Body of pancreas (tissue), 4 donors: ENCODE results near the gene MAPK8IP2. TPM values are rescaled to one million over a fixed set of nuclear protein-coding genes. Genes with fewer than 3 reads are reported as not detected.

Experiments
- ATAC-seq: fragments of 150-250 bp; one replicate; pipeline ENCODE4 v1.9.1; 2016
- DNase-seq, 4 donors: peaks; one replicate each; pipeline ENCODE4 v3.0.0-alpha.2; 2019
- H3K27ac ChIP-seq, 4 donors: fragments of 200-600 bp; sonication (generic); 1 replicate in 3 of 4; 2 replicates in 1 of 4; pipeline versions ENCODE4 v1.5.1 to v1.6.1; 2016 to 2019; ENCODE audit warnings: mild to moderate bottlenecking in 1 of 4, mixed read lengths in 1 of 4, moderate library complexity in 1 of 4
- H3K27me3 ChIP-seq, 2 donors: fragments of 200-600 bp; sonication (generic); one replicate each; pipeline ENCODE4 v1.6.0; 2016; ENCODE audit warnings: mild to moderate bottlenecking in 1 of 2
- H3K36me3 ChIP-seq, 2 donors: fragments of 200-600 bp; sonication (generic); replicated peaks in 1 of 2; 2 replicates each; pipeline ENCODE4 v1.5.1; 2016; ENCODE audit warnings: low read depth in 2 of 2; ENCODE audit not compliant: insufficient read depth in 1 of 2
- H3K4me1 ChIP-seq: fragments of 200-600 bp; sonication (generic); one replicate; pipeline ENCODE4 v1.6.0; 2016
- H3K4me3 ChIP-seq, 2 donors: fragments of 200-600 bp; sonication (generic); 1 replicate in 1 of 2; 2 replicates in 1 of 2; pipeline ENCODE4 v1.5.1; 2016 to 2019
- H3K9me3 ChIP-seq, 3 donors: fragments of 200-600 bp; sonication (generic); 1 replicate in 2 of 3; 2 replicates in 1 of 3; pipeline ENCODE4 v1.5.1; 2016
- POLR2A ChIP-seq, 3 donors: fragments of 450-650 bp; IDR thresholded peaks; one replicate each; pipeline ENCODE4 v1.6.1; 2016; ENCODE audit warnings: antibody characterized with exemption in 3 of 3, mild to moderate bottlenecking in 2 of 3
- WGBS, 2 donors: methylation state at CpG; one replicate each; pipeline ENCODE4 v1.1.5; 2017; 5-methylcytosine and 5-hydroxymethylcytosine counted together
- intact Hi-C: fragments of 100-400 bp; cut with DNase I; formaldehyde crosslinking; loops from one replicate; pipeline ENCODE4 v1.15.1; 2023
- total RNA-seq, 2 donors: library from RNA; depleted of rRNA; stranded (reverse); fragments of >200 nt; gene quantifications; one replicate each; pipeline ENCODE4 v1.1.0, GENCODE V29; 2016
- TF ChIP-seq, protein P1 (sequence below), 7 experiments: fragments of 450-650 bp in 4 of 7; fragments of 200-600 bp in 3 of 7; sonication (generic) in 3 of 7; IDR thresholded peaks; one replicate each; pipeline ENCODE4 v1.5.1; 2016 to 2019; ENCODE audit warnings: antibody characterized with exemption in 7 of 7

MAPK8IP2 gene
- total RNA-seq, 2 donors from 2014 or later, result 2.9 to 3.6 TPM

DNA sequence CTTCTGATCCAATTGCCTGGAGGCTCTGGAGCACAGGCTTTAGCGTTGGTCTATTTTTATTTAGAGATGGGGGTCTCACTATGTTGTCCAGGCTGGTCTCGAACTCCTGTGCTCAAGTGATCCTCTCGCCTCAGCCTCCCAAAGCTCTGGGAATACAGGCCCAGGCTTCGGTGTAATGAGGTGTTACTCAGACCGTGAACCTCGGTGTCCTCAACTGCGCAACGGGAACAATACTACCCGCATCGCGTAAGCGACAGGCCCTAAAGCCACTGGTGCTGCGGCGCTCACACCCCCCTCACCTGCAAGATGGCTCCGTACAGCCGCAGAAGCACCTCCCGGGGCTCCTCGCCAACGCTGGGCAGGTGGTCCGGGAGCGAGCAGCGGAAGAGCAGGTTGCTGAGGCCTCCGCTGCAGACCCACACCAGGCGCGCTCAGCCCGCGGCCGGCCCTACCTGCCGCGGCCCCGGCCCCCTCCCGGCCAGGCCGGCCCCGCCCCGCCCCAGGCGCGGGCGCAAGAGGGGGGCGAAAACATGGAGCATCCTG lies 18.6 kb upstream of the MAPK8IP2 start:
- Histone ChIP-seq H3K27ac (peak overlapping the region; percentile 91 to 98 (median 98)), H3K9me3 (no peaks in the 10 kb centered on the region), H3K4me3 (peak overlapping the region; percentile 30 to 39), H3K27me3 (no peaks in the 10 kb centered on the region), H3K4me1 (peaks cover 33% of the 10 kb centered on the region), H3K36me3 (no peaks in the 10 kb centered on the region)
- intact Hi-C loops, result no loop called here
- 7 to 13% methylated on average over 3 to 27 of the region's 39 CpGs for WGBS, 2 donors
- peak in 2 of 4 donors; percentile 31 to 44 for DNase-seq
- peak; percentile 36 for ATAC-seq
- no peak for TF ChIP-seq POLR2A (IDR thresholded peaks at IDR 0.05)
- TF ChIP-seq, protein P1, sequence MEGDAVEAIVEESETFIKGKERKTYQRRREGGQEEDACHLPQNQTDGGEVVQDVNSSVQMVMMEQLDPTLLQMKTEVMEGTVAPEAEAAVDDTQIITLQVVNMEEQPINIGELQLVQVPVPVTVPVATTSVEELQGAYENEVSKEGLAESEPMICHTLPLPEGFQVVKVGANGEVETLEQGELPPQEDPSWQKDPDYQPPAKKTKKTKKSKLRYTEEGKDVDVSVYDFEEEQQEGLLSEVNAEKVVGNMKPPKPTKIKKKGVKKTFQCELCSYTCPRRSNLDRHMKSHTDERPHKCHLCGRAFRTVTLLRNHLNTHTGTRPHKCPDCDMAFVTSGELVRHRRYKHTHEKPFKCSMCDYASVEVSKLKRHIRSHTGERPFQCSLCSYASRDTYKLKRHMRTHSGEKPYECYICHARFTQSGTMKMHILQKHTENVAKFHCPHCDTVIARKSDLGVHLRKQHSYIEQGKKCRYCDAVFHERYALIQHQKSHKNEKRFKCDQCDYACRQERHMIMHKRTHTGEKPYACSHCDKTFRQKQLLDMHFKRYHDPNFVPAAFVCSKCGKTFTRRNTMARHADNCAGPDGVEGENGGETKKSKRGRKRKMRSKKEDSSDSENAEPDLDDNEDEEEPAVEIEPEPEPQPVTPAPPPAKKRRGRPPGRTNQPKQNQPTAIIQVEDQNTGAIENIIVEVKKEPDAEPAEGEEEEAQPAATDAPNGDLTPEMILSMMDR (IDR thresholded peaks at IDR 0.05), result no peak

DNA sequence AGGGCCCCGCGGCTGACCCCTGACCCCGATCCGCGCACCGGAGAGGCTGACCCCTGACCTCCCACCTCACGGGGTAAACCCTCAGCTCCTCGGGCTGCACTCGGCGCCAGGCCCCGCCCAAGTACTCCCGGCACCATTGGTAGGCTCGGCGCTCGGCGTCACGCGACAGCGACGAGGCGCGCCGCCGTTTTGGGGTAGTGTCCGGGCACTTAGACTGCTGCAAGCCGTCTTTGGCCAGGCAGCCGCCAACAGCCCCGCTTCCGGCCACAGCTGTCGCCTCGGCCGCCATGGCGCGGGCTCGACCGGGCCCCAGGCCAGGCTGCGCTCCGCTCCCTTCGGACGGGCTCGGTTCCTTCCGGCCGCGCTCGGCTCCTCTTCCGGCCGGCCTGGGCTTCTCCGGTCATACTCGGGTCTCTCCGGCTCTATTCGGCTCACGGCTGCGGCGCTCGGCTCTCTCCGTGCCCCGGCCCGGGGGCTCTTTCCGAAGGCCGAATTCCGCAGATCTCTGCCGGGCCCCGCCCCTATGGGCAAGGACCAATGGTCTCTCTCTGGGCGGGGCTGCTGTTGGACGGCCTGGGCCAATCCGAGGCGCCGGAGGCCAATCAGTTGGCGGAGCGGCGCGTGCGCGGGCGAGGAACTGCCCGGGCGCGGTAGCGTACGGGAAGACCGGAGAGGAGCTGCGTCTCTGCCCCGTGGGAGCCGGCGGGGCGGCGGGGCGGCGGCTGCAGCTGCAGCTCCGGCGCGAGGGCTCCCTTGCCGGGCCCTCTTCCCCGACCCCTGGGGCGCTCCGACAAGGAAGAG lies 17.9 kb upstream of the MAPK8IP2 start, which contains the start of gene CHKB:
CHKB (minus strand) TSS at position 357 of the 801 bp plus-strand sequence; CDS start at position 289, 68 bp downstream.
- H3K9me3 ChIP-seq, result no peaks in the 10 kb centered on the region
- H3K36me3 ChIP-seq, result no peaks in the 10 kb centered on the region
- H3K4me3 ChIP-seq, result peak within 1 kb of the TSS; percentile 37 to 40
- H3K4me1 ChIP-seq, result peaks cover 33% of the 10 kb centered on the region
- intact Hi-C loops, result no loop called here
- DNase-seq (peak; percentile 99), ATAC-seq (peak; percentile 96)
- 0 to 4% methylated on average over 10 to 95 of the region's 96 CpGs for WGBS, 2 donors
- TF ChIP-seq, protein P1 (IDR thresholded peaks at IDR 0.05), result no peak
- peak; percentile 78 to 87 (median 81) for TF ChIP-seq POLR2A (IDR thresholded peaks at IDR 0.05)
- peak within 1 kb of the TSS; percentile 91 to 98 (median 98) for H3K27ac ChIP-seq
- H3K27me3 ChIP-seq, result no peaks in the 10 kb centered on the region

DNA sequence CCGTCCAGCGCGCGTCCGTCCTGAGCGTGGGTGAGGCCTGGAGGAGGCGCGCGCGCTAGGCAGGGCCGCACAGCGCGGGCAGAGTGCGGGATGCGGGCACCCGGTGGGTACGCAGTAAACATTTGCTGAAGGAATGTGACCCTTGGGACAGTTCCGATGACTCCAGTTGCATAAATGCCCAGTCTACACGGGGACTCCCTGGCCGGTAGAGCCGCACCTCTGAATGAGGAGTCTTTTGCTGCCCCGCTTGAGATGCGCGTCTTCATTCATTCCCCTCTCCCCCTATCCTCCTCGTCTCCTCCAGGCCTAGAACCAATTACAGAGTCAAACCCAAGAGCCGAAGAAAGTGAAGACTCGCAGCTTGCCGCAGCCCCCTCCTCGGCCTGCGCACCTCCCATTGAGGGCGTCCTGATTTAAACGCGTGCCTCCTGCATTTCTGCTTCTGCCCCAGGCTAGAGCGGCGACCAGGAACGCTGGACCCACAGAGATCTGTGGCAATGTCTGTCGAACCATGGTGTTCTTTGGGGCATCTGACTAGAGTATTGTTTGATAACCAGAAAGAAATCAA lies 17.2 kb upstream of the MAPK8IP2 start:
- no peaks in the 10 kb centered on the region for H3K9me3 ChIP-seq
- peak overlapping the region; percentile 37 to 40 for H3K4me3 ChIP-seq
- intact Hi-C loops, result no loop called here
- DNase-seq, result no peak
- peak overlapping the region; percentile 9 to 98 (median 94) for H3K27ac ChIP-seq
- TF ChIP-seq, protein P1 (IDR thresholded peaks at IDR 0.05), result no peak
- no peak for TF ChIP-seq POLR2A (IDR thresholded peaks at IDR 0.05)
- peaks cover 30% of the 10 kb centered on the region for H3K4me1 ChIP-seq
- WGBS, 2 donors, result 10 to 18% methylated on average over 14 to 37 of the region's 37 CpGs
- no peaks in the 10 kb centered on the region for H3K27me3 ChIP-seq
- H3K36me3 ChIP-seq, result no peaks in the 10 kb centered on the region
- ATAC-seq, result peak; percentile 34

DNA sequence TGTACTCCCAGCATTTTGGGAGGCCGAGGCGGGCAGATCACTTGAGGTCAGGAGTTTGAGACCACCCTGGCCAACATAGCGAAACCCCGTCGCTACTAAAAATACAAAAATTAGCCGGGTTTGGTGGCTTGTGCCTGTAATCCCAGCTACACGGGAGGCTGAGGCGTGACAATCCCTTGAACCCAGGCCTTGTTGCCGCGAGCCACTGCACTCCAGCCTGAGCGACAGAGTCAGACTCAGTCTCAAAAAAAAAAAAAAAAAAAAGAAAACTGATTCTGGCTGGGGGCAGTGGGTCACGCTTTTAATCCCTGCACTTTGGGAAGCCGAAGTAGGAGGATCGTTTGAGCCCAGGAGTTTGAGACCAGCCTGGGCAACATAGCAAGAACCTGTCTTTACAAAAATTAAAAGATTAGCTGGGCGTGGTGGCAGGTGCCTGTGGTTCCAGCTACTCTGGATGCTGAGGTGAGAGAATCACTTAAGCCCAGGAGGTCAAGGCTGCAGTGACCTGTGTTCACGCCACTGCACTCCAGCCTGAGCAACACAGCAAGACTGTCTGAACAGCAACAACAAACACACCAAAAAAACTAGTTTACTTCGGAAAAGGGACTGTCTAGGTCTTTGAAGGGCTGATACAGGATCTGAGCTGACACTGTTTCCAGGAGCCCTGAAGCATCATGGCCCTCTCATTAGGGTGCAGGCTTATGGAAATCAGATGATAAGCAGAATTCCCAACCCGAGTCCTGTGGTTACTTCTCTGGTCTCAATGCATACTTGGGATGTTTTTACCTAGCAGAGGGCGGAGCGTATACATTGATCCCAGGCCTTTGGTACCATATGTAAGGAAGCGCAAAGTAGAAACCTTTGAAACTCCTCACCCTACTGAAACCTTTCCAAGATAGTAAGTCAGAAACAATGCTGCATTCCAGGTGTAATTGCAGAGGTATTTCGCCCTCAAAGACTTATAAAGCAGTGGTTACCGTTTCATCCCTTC lies 16.2 kb upstream of the MAPK8IP2 start:
- intact Hi-C loops, result no loop called here
- TF ChIP-seq POLR2A (IDR thresholded peaks at IDR 0.05), result no peak
- TF ChIP-seq, protein P1 (IDR thresholded peaks at IDR 0.05), result no peak
- no peaks in the 10 kb centered on the region for H3K27me3 ChIP-seq
- H3K27ac ChIP-seq, result no peak overlapping the region
- no peak for ATAC-seq
- no peaks in the 10 kb centered on the region for H3K36me3 ChIP-seq
- H3K4me1 ChIP-seq, result peaks cover 19% of the 10 kb centered on the region
- no peak for DNase-seq
- 88 to 95% methylated on average over 23 of the region's 23 CpGs for WGBS, 2 donors
- H3K4me3 ChIP-seq, result no peak overlapping the region
- H3K9me3 ChIP-seq, result no peaks in the 10 kb centered on the region
